GM20431 (cell line): ENCODE results near the gene DDX6.

ENCODE experiments used
- in situ Hi-C: fragments of 300-500 bp; cut with MseI, MboI; formaldehyde crosslinking; loops from one replicate; pipeline ENCODE4 v1.15.0; 2020; ENCODE audit warnings: low sequenced_read_pairs; ENCODE audit not compliant: unreplicated experiment

DDX6 gene

DNA sequence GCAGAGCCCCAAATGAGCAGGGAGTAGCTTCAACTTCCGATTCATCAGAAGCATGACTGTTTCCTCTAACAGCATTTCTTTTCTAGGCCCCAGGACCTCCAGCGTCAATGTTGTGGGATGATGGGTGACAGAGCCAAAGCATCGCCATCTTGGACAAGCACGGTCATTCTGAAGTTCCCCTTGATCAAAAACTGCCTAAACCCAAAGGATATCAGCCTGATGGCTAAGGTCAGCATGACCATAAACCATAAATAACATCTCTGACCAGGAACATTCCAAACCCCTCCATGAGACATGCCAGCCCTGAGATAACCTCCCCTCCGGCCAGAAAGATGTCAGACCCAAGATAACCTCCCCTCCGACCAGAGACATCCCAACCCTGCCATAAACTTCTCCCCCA lies 82.7 kb downstream of the DDX6 start:
- in situ Hi-C loops, result no loop called here

DNA sequence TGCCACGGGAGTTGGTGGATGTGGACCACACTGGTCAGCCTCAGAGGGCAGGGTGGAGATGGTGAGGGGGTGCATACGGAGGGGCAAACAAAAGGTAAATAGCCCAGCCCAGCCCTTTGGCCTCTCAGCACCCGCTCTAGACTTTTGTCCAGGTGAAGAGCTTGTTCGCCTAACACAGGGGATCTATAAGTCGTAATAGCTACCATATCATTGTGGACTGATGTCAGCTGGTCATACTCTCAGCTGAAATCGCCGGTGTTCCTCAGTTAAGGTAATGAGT lies 84.5 kb downstream of the DDX6 start:
- in situ Hi-C loops, result no loop called here

DNA sequence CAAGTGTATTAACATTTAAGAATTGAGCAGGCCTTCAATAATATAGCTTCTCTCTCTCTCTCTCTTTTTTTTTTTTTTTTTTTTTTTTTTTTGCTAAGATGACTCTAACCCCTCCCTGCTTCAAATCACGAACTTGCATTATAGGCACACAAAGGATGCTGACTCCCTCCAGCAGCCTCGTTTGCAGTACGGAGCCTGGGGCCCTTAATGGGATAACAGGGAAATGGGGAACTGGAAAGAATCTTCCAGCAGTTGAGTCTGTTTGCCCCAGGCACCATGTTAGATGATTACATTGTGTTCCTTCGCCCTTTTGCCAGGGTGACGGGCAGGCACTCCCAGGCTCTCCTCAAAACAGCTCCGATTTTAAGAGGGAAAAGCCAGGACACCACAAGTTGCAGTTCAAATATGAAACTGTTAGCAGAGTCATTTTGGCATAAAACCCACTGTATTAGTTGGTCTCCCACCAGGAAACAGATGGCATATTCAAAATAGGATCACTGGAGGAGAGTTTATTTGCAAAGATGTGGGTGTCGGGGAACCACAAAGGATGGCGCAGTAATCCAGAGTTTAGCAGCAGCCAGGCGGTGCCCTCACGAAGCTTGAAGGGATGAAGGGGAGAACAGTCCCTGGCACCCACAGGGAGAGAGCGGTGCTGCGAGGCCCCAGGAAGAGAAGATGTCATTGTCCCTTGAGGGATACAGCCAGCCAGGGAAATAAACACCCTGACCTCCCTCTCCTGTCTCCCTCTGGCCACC lies 85.0 kb downstream of the DDX6 start:
- in situ Hi-C loops, result no loop called here

DNA sequence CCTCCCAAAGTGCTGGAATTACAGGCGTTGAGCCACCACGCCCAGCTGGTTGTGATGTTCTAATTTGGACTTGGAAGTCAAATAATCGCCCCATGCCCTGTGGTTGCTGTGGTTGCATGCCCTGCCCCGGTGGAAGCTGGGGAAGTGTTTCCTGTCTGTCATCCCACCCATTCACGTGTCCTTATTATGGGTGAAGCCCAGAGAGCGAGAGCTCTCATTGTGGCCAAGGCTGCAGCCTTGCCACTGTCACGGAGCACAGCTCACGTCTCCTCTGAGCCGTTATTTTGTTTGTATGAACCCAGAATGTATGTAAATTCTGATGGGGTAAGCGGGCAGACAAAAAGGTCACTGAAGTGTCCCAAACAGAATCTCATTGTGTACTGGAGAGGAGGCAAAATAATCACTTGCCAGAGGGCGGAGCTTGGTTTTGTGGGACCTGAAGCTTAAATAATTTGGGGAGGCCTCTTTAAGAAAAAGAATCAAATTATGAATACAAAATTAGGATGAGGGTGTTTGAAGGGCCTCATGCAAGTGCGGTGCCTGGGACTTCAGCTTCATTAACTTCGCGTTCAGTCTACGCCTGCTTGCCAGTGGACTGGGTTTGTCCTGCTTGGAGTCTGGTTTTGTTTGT lies 85.7 kb downstream of the DDX6 start:
- in situ Hi-C loops, result no loop called here

DNA sequence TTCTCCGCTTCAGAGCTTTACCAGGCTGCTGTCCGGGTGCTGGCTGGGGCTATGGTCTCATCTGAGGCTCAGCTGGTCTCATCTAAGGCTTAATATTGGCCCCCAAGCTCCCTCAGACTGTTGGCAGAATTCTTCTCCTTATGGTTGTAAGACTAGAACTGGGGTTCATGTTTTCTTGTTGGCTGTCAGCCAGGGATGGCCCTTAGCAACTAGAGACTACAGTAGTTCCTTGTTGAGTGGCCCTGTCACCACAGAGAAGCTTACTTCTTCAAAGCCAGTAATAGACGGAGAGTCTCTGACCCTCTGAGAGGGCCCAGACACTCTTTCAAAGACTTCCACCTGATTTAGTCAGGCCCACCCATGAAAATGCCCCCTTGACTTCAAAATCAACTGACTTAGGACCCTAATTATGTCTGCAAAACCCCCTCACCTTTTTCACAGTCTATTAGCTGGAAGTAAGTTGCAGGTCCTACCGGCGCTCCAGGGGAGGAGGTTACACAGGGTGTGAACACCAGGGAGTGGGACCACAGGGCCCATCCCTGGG lies 87.3 kb downstream of the DDX6 start:
- in situ Hi-C loops, result no loop called here

DNA sequence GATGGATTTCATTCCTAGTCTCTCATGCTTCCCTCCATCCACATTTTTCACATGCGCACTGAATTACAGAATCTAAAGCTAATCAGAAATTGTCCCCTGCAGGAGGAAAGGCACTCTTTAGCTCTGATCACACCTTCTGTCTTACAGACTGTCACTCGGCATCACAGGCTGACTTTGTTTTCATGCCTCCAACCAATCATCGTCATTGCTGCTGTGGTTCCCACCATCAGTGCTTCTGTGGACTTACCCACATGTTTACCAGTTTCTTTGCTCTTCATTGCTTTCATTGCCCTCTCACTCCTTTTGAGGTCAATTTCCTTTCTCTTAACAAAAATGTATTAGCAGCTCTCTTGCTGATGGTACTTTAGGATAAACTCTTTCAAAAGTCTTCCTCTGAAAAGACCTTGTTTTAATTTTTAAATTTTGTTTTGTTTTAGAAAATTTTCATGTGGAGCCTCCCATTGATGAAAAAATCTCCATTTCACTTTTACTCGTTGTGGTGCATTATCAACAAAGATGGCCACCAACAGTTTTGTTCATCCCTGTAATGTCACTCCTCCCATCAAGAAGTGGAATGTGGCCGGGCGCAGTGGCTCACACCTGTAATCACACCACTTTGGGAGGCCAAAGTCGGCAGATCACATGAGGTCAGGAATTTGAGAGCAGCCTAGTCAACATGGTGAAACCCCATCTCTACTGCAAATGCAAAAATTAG lies 91.3 kb downstream of the DDX6 start:
- in situ Hi-C loops, result loop anchor here (25.0 kb wide), 1 partner anchor 263 kb away; the partner anchor contains the start of genes FOXR1 and UPK2
